ENCODE data around the gene BEST4.

DNA sequence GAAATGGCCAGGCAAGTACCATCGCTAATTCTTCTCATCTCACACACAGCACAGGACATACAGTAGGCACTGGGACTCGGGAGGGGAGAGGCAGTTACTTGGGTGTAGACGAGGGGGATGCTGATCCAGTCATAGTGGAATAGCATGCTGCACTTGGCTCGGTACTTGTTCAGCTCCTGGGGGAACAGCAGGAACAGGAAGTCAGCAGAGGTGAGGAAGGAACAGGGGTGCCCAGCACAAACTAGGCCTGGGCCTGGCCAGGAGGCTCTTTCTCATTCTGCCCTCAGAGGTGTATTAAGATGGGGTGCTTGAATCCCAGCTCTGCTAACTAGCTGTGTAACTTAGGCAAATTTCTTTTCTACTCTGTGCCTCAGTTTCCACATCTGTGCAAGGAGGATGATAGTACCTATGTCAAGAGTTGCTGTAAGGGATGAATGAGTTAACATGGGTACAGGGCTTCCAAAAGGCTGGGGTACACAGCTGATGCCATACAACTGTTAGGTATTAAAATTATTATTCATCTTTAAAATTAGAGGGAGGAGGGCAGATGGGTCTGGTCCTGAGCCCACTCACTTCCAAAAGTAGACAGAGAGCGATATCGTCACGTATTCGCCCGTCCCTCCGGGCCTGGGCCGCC is 2.4 kb downstream of the BEST4 start:
- TF ChIP-seq EZH2 (IDR thresholded peaks at IDR 0.05; ENCODE audit: insufficient read depth, poor library complexity, severe bottlenecking) (no peak), EZH2phosphoT487 (IDR thresholded peaks at IDR 0.05; ENCODE audit: insufficient read depth, low read depth) (no peak)
